ENCODE measurements around the gene RAB3C. TPM values are rescaled to one million over a fixed set of nuclear protein-coding genes. Genes with fewer than 3 reads are reported as not detected.

RAB3C gene
- polyA plus RNA-seq, 1 experiment, result not detected

GRCh38 chr5:58836351-58836750 is 253.5 kb downstream of the RAB3C start:
- POLR2A ChIA-PET, result no interaction called here
- no peak overlapping the region for H3K4me3 ChIP-seq (ENCODE audit: low read depth, low read length)
- no peak for DNase-seq (ENCODE audit: low read depth, low spot score)
- no peak for TF ChIP-seq CTCF (IDR thresholded peaks at IDR 0.05; ENCODE audit: low read depth, low read length)
- H3K27me3 ChIP-seq (ENCODE audit: control insufficient read depth, insufficient read depth, low read length), result no peaks in the 10 kb centered on the region
- H3K27ac ChIP-seq (ENCODE audit: low read depth, low read length), result no peak overlapping the region
- H3K9me3 ChIP-seq (ENCODE audit: control insufficient read depth, insufficient read depth, low read length), result no peaks in the 10 kb centered on the region
- CTCF ChIA-PET, result no interaction called here

GRCh38 chr5:58838729-58839128 is 255.9 kb downstream of the RAB3C start:
- DNase-seq (ENCODE audit: low read depth, low spot score), result no peak
- no peaks in the 10 kb centered on the region for H3K27me3 ChIP-seq (ENCODE audit: control insufficient read depth, insufficient read depth, low read length)
- no peak overlapping the region for H3K27ac ChIP-seq (ENCODE audit: low read depth, low read length)
- no peaks in the 10 kb centered on the region for H3K9me3 ChIP-seq (ENCODE audit: control insufficient read depth, insufficient read depth, low read length)
- no peak overlapping the region for H3K4me3 ChIP-seq (ENCODE audit: low read depth, low read length)
- POLR2A ChIA-PET, result no interaction called here
- TF ChIP-seq CTCF (IDR thresholded peaks at IDR 0.05; ENCODE audit: low read depth, low read length), result no peak
- CTCF ChIA-PET, result no interaction called here

- TF ChIP-seq CTCF (IDR thresholded peaks at IDR 0.05; ENCODE audit: low read depth, low read length), result no peak
- Histone ChIP-seq H3K27ac (ENCODE audit: low read depth, low read length) (no peak overlapping the region), H3K27me3 (ENCODE audit: control insufficient read depth, insufficient read depth, low read length) (peaks cover 2% of the 10 kb centered on the region), H3K9me3 (ENCODE audit: control insufficient read depth, insufficient read depth, low read length) (no peaks in the 10 kb centered on the region), H3K4me3 (ENCODE audit: low read depth, low read length) (no peak overlapping the region)
- no peak for DNase-seq (ENCODE audit: low read depth, low spot score)
- ChIA-PET POLR2A (no interaction called here), CTCF (no interaction called here)
These were observed 260.0 kb downstream of the RAB3C start for GRCh38 chr5:58842852-58843251.

GRCh38 chr5:58844395-58844794 is 261.5 kb downstream of the RAB3C start:
- CTCF ChIA-PET, result no interaction called here

GRCh38 chr5:58847041-58847440 is 264.2 kb downstream of the RAB3C start:
- TF ChIP-seq CTCF (IDR thresholded peaks at IDR 0.05; ENCODE audit: low read depth, low read length), result no peak
- Histone ChIP-seq H3K27ac (ENCODE audit: low read depth, low read length) (no peak overlapping the region), H3K9me3 (ENCODE audit: control insufficient read depth, insufficient read depth, low read length) (no peaks in the 10 kb centered on the region), H3K27me3 (ENCODE audit: control insufficient read depth, insufficient read depth, low read length) (peaks cover 2% of the 10 kb centered on the region), H3K4me3 (ENCODE audit: low read depth, low read length) (no peak overlapping the region)
- CTCF ChIA-PET, result interaction anchor here (1.8 to 8.7 kb wide), 2 partner anchors 348 to 369 kb away, joined by 6 to 176 read pairs; no protein-coding TSS in a partner anchor
- no peak for DNase-seq (ENCODE audit: low read depth, low spot score)
- POLR2A ChIA-PET, result no interaction called here

More at GRCh38 chr5:58844395-58844794, 261.5 kb downstream of the RAB3C start:
- H3K4me3 ChIP-seq (ENCODE audit: low read depth, low read length), result no peak overlapping the region
- H3K9me3 ChIP-seq (ENCODE audit: control insufficient read depth, insufficient read depth, low read length), result no peaks in the 10 kb centered on the region
- H3K27ac ChIP-seq (ENCODE audit: low read depth, low read length), result no peak overlapping the region
- no peak for DNase-seq (ENCODE audit: low read depth, low spot score)
- POLR2A ChIA-PET, result no interaction called here
- H3K27me3 ChIP-seq (ENCODE audit: control insufficient read depth, insufficient read depth, low read length), result peaks cover 2% of the 10 kb centered on the region
- no peak for TF ChIP-seq CTCF (IDR thresholded peaks at IDR 0.05; ENCODE audit: low read depth, low read length)
